CD4-positive, alpha-beta memory T cell (primary cell): ENCODE data around the gene SLC23A2. TPM values are rescaled to one million over a fixed set of nuclear protein-coding genes. Genes with fewer than 3 reads are reported as not detected.

Source experiments
- CTCF ChIA-PET: fragments of 350-600 bp; sonication (Branson Sonifier 250); formaldehyde crosslinking; loops from one replicate; lab custom pipeline; 2021; ENCODE audit warnings: inconsistent platforms; ENCODE audit not compliant: partially characterized antibody; lab: Charles Lee
- POLR2A ChIA-PET: fragments of 350-600 bp; sonication (Branson Sonifier 250); formaldehyde crosslinking; loops from one replicate; lab custom pipeline; 2021; ENCODE audit not compliant: partially characterized antibody; lab: Charles Lee
- DNase-seq, 5 donors: peaks; one replicate each; pipeline versions ENCODE4 v3.0.0 to v3.0.0-alpha.2; 2020 to 2022; ENCODE audit warnings: mixed read lengths in 1 of 5
- H3K27ac ChIP-seq: one replicate; pipeline ENCODE4 v1.7.0; 2013; ENCODE audit warnings: low read depth, low read length
- H3K27me3 ChIP-seq: 2 replicates; pipeline ENCODE4 v1.7.0; 2013; ENCODE audit warnings: mild to moderate bottlenecking, low read length, moderate library complexity; ENCODE audit not compliant: insufficient read depth
- H3K36me3 ChIP-seq: 2 replicates; pipeline ENCODE4 v1.7.0; 2013; ENCODE audit warnings: mild to moderate bottlenecking, low read length, moderate library complexity; ENCODE audit not compliant: insufficient read depth
- H3K4me1 ChIP-seq: 2 replicates; pipeline ENCODE4 v1.7.0; 2013; ENCODE audit warnings: mild to moderate bottlenecking, low read length, moderate library complexity; ENCODE audit not compliant: insufficient read depth
- H3K4me3 ChIP-seq, 2 donors: one replicate each; pipeline ENCODE4 v1.7.0; 2013; ENCODE audit warnings: low read length in 2 of 2, mild to moderate bottlenecking in 1 of 2
- H3K9me3 ChIP-seq, 2 donors: one replicate each; pipeline ENCODE4 v1.7.0; 2013; ENCODE audit warnings: low read length in 2 of 2, control low read depth in 1 of 2; ENCODE audit not compliant: control insufficient read depth in 1 of 2
- H3K27ac Mint-ChIP-seq, 7 donors: one replicate each; pipeline ENCODE4 v1.8.0; 2020 to 2021; ENCODE audit warnings: mixed read lengths in 7 of 7, mild to moderate bottlenecking in 6 of 7, inconsistent platforms in 3 of 7, moderate library complexity in 3 of 7
- H3K27me3 Mint-ChIP-seq, 2 donors: one replicate each; pipeline ENCODE4 v1.8.0; 2020 to 2021; ENCODE audit warnings: mixed read lengths in 2 of 2
- H3K36me3 Mint-ChIP-seq, 2 donors: one replicate each; pipeline ENCODE4 v1.8.0; 2020 to 2021; ENCODE audit warnings: mixed read lengths in 2 of 2, inconsistent platforms in 1 of 2, mild to moderate bottlenecking in 1 of 2
- H3K4me1 Mint-ChIP-seq, 4 donors: one replicate each; pipeline ENCODE4 v1.8.0; 2020 to 2021; ENCODE audit warnings: mixed read lengths in 4 of 4, mild to moderate bottlenecking in 1 of 4
- H3K4me3 Mint-ChIP-seq, 8 donors: one replicate each; pipeline ENCODE4 v1.8.0; 2020 to 2021; ENCODE audit warnings: mixed read lengths in 8 of 8, mild to moderate bottlenecking in 7 of 8, moderate library complexity in 6 of 8, inconsistent platforms in 3 of 8
- H3K9me3 Mint-ChIP-seq, 8 donors: one replicate each; pipeline ENCODE4 v1.8.0; 2020 to 2021; ENCODE audit warnings: mixed read lengths in 8 of 8, mild to moderate bottlenecking in 5 of 8, inconsistent platforms in 3 of 8, moderate library complexity in 1 of 8
- intact Hi-C: fragments of 100-400 bp; cut with micrococcal nuclease; formaldehyde crosslinking; loops from one replicate; pipeline ENCODE4 v1.15.1; 2023
- polyA plus RNA-seq, 2 donors: library from polyadenylated mRNA; unstranded; fragments of 300-500 nt; fragmentation: Illumina TruSeq; gene quantifications; one replicate each; pipeline ENCODE4 v1.2.3, GENCODE V29; 2021
- total RNA-seq, 2 experiments: library from RNA; stranded (reverse); gene quantifications; one replicate each; pipeline ENCODE4 v1.2.3, GENCODE V29; 2021

SLC23A2 gene
- total and polyA plus RNA-seq, 4 experiments from 2014 or later = 4.3 to 22.6 (median 16.6) TPM

- CTCF ChIA-PET = interaction anchor here (0.9 to 1.7 kb wide), 4 partner anchors 16 to 144 kb away, joined by 3 to 10 read pairs (median 4); no protein-coding TSS in a partner anchor
- no peaks in the 10 kb centered on the region for H3K27me3 Mint-ChIP-seq
- no peaks in the 10 kb centered on the region for H3K9me3 Mint-ChIP-seq
- peak overlapping the region; percentile 73 to 97 (median 92) for H3K4me3 Mint-ChIP-seq
- Histone ChIP-seq H3K4me3 (peak overlapping the region; percentile 40 to 89), H3K9me3 (no peaks in the 10 kb centered on the region), H3K27me3 (no peaks in the 10 kb centered on the region), H3K36me3 (peaks cover 3% of the 10 kb centered on the region), H3K4me1 (peaks cover 90% of the 10 kb centered on the region), H3K27ac (peak overlapping the region; percentile 98)
- peak overlapping the region; percentile 99 to 100 (median 100) for H3K27ac Mint-ChIP-seq
- DNase-seq = peak in 1 of 5 donors; percentile 61
- H3K36me3 Mint-ChIP-seq = peaks cover 9 to 32% of the 10 kb centered on the region in 2 donors
- intact Hi-C loops = loop anchor here (5.0 kb wide), 2 partner anchors 55 to 380 kb away; no protein-coding TSS in a partner anchor
- POLR2A ChIA-PET = interaction anchor here (0.6 to 5.5 kb wide), 14 partner anchors 9 to 1404 kb away, joined by 3 to 30 read pairs (median 4); partner anchors contain the start of genes CDS2 and PCNA
- peaks cover 66 to 92% (median 81%) of the 10 kb centered on the region in 4 donors for H3K4me1 Mint-ChIP-seq
These were observed 189.1 kb downstream of the SLC23A2 start for GRCh38 chr20:4812216-4812615.

GRCh38 chr20:4811661-4812181, 189.6 kb downstream of the SLC23A2 start:
- POLR2A ChIA-PET = interaction anchor here (0.6 to 5.5 kb wide), 15 partner anchors 8 to 1403 kb away, joined by 3 to 30 read pairs (median 4); partner anchors contain the start of genes CDS2 and PCNA
- H3K27me3 Mint-ChIP-seq = no peaks in the 10 kb centered on the region
- peaks cover 3% of the 10 kb centered on the region for H3K36me3 ChIP-seq
- H3K4me1 Mint-ChIP-seq = peaks cover 64 to 94% (median 81%) of the 10 kb centered on the region in 4 donors
- H3K27ac Mint-ChIP-seq = peak overlapping the region; percentile 99 to 100 (median 100)
- CTCF ChIA-PET = interaction anchor here (0.9 to 1.7 kb wide), 4 partner anchors 16 to 145 kb away, joined by 3 to 10 read pairs (median 4); no protein-coding TSS in a partner anchor
- peaks cover 9 to 32% of the 10 kb centered on the region in 2 donors for H3K36me3 Mint-ChIP-seq
- peak overlapping the region in 1 of 2 donors; percentile 89 for H3K4me3 ChIP-seq
- peak overlapping the region; percentile 98 for H3K27ac ChIP-seq
- H3K4me3 Mint-ChIP-seq = peak overlapping the region; percentile 73 to 97 (median 92)
- intact Hi-C loops = loop anchor here (5.0 kb wide), 2 partner anchors 56 to 381 kb away; no protein-coding TSS in a partner anchor
- no peaks in the 10 kb centered on the region for H3K27me3 ChIP-seq
- DNase-seq = peak; percentile 80 to 85 (median 85)
- no peaks in the 10 kb centered on the region for H3K9me3 Mint-ChIP-seq
- H3K4me1 ChIP-seq = peaks cover 86% of the 10 kb centered on the region
- no peaks in the 10 kb centered on the region for H3K9me3 ChIP-seq

- DNase-seq = peak in 1 of 5 donors; percentile 54
- H3K4me1 Mint-ChIP-seq = peaks cover 64 to 97% (median 83%) of the 10 kb centered on the region in 4 donors
- peaks cover 12 to 35% of the 10 kb centered on the region in 2 donors for H3K36me3 Mint-ChIP-seq
These were observed 190.1 kb downstream of the SLC23A2 start for GRCh38 chr20:4811257-4811656.

GRCh38 chr20:4810426-4811019, 190.8 kb downstream of the SLC23A2 start:
- H3K27ac ChIP-seq = peak overlapping the region; percentile 98
- Mint-ChIP-seq H3K27ac (peak overlapping the region; percentile 99 to 100 (median 100)), H3K4me1 (peaks cover 65 to 99% (median 82%) of the 10 kb centered on the region in 4 donors), H3K27me3 (no peaks in the 10 kb centered on the region), H3K9me3 (no peaks in the 10 kb centered on the region), H3K36me3 (peaks cover 15 to 39% of the 10 kb centered on the region in 2 donors), H3K4me3 (peak overlapping the region in 7 of 8 donors; percentile 12 to 95 (median 52))
- H3K27me3 ChIP-seq = no peaks in the 10 kb centered on the region
- H3K4me1 ChIP-seq = peaks cover 82% of the 10 kb centered on the region
- ChIA-PET POLR2A (interaction anchor here (1.3 to 5.5 kb wide), 3 partner anchors 14 to 58 kb away, joined by 3 to 30 read pairs (median 9); no protein-coding TSS in a partner anchor), CTCF (no interaction called here)
- no peaks in the 10 kb centered on the region for H3K9me3 ChIP-seq
- intact Hi-C loops = loop anchor here (5.0 kb wide), 2 partner anchors 57 to 382 kb away; no protein-coding TSS in a partner anchor
- DNase-seq = no peak
- H3K36me3 ChIP-seq = peaks cover 8% of the 10 kb centered on the region
- no peak overlapping the region for H3K4me3 ChIP-seq

More at GRCh38 chr20:4811257-4811656, 190.1 kb downstream of the SLC23A2 start:
- intact Hi-C loops = loop anchor here (5.0 kb wide), 2 partner anchors 56 to 381 kb away; no protein-coding TSS in a partner anchor
- ChIA-PET CTCF (interaction anchor here (1.7 kb wide), 1 partner anchor 15 kb away, joined by 10 read pairs; no protein-coding TSS in a partner anchor), POLR2A (interaction anchor here (0.6 to 5.5 kb wide), 10 partner anchors 8 to 315 kb away, joined by 3 to 30 read pairs (median 4); partner anchors contain the start of genes CDS2 and PCNA)
- H3K27ac ChIP-seq = peak overlapping the region; percentile 98
- H3K27me3 Mint-ChIP-seq = no peaks in the 10 kb centered on the region
- peaks cover 3% of the 10 kb centered on the region for H3K36me3 ChIP-seq
- H3K27me3 ChIP-seq = no peaks in the 10 kb centered on the region
- H3K9me3 Mint-ChIP-seq = no peaks in the 10 kb centered on the region
- peaks cover 83% of the 10 kb centered on the region for H3K4me1 ChIP-seq
- H3K4me3 Mint-ChIP-seq = peak overlapping the region; percentile 45 to 97 (median 92)
- no peaks in the 10 kb centered on the region for H3K9me3 ChIP-seq
- H3K4me3 ChIP-seq = peak overlapping the region in 1 of 2 donors; percentile 36
- H3K27ac Mint-ChIP-seq = peak overlapping the region; percentile 99 to 100 (median 100)

GRCh38 chr20:4809707-4810106, 191.6 kb downstream of the SLC23A2 start:
- Mint-ChIP-seq H3K36me3 (peaks cover 23 to 39% of the 10 kb centered on the region in 2 donors), H3K4me1 (peaks cover 61 to 99% (median 79%) of the 10 kb centered on the region in 4 donors), H3K27ac (peak overlapping the region; percentile 76 to 100 (median 99)), H3K9me3 (no peaks in the 10 kb centered on the region), H3K27me3 (no peaks in the 10 kb centered on the region), H3K4me3 (peak overlapping the region in 3 of 8 donors; percentile 33 to 80 (median 67))
- Histone ChIP-seq H3K36me3 (peaks cover 9% of the 10 kb centered on the region), H3K4me3 (no peak overlapping the region), H3K4me1 (peaks cover 73% of the 10 kb centered on the region), H3K27me3 (no peaks in the 10 kb centered on the region), H3K9me3 (no peaks in the 10 kb centered on the region), H3K27ac (peak overlapping the region; percentile 98)
- intact Hi-C loops = loop anchor here (5.0 kb wide), 2 partner anchors 58 to 383 kb away; no protein-coding TSS in a partner anchor
- no peak for DNase-seq
- ChIA-PET CTCF (interaction anchor here (0.9 to 1.3 kb wide), 2 partner anchors 12 to 29 kb away, joined by 3 to 4 read pairs; no protein-coding TSS in a partner anchor), POLR2A (interaction anchor here (5.5 kb wide), 1 partner anchor 13 kb away, joined by 30 read pairs; no protein-coding TSS in a partner anchor)

GRCh38 chr20:4808872-4809271, 192.4 kb downstream of the SLC23A2 start:
- no peak for DNase-seq
- Mint-ChIP-seq H3K4me3 (peak overlapping the region in 7 of 8 donors; percentile 3 to 80 (median 62)), H3K36me3 (peaks cover 26 to 36% of the 10 kb centered on the region in 2 donors), H3K4me1 (peaks cover 55 to 94% (median 73%) of the 10 kb centered on the region in 4 donors), H3K27ac (peak overlapping the region; percentile 25 to 100 (median 92)), H3K27me3 (no peaks in the 10 kb centered on the region), H3K9me3 (no peaks in the 10 kb centered on the region)
- peaks cover 9% of the 10 kb centered on the region for H3K36me3 ChIP-seq
- no peaks in the 10 kb centered on the region for H3K27me3 ChIP-seq
- intact Hi-C loops = no loop called here
- CTCF ChIA-PET = interaction anchor here (0.9 to 1.3 kb wide), 4 partner anchors 12 to 49 kb away, joined by 3 to 4 read pairs (median 4); no protein-coding TSS in a partner anchor
- H3K4me3 ChIP-seq = no peak overlapping the region
- no peaks in the 10 kb centered on the region for H3K9me3 ChIP-seq
- POLR2A ChIA-PET = interaction anchor here (1.0 to 5.5 kb wide), 2 partner anchors 12 to 147 kb away, joined by 3 to 30 read pairs; no protein-coding TSS in a partner anchor
- peaks cover 67% of the 10 kb centered on the region for H3K4me1 ChIP-seq
- peak overlapping the region; percentile 98 for H3K27ac ChIP-seq
